GM23248 (cell line): ENCODE measurements around the gene TFR2. TPM values are rescaled to one million over a fixed set of nuclear protein-coding genes. Genes with fewer than 3 reads are reported as not detected.

Experiments used
- DNase-seq: peaks from one replicate; pipeline ENCODE4 v3.0.0-alpha.2; 2015
- H2AFZ ChIP-seq: fragments of 200-600 bp; sonication (generic); 2 replicates; pipeline ENCODE4 v1.6.1; 2016; ENCODE audit warnings: antibody characterized with exemption
- H3F3A ChIP-seq: fragments of 200-600 bp; sonication (generic); 2 replicates; pipeline ENCODE4 v1.6.1; 2016; ENCODE audit warnings: mild to moderate bottlenecking, antibody characterized with exemption, mixed run types; ENCODE audit not compliant: insufficient read depth
- H3K27ac ChIP-seq: fragments of 200-600 bp; sonication (generic); 2 replicates; pipeline ENCODE4 v1.5.1; 2016; ENCODE audit warnings: mild to moderate bottlenecking
- H3K27me3 ChIP-seq: fragments of 200-600 bp; sonication (generic); replicated peaks from 2 replicates; pipeline ENCODE4 v1.6.1; 2016; ENCODE audit warnings: mild to moderate bottlenecking; ENCODE audit not compliant: insufficient read depth
- H3K36me3 ChIP-seq: fragments of 200-600 bp; sonication (generic); 2 replicates; pipeline ENCODE4 v1.6.1; 2016; ENCODE audit warnings: low read depth, mild to moderate bottlenecking
- H3K4me1 ChIP-seq: fragments of 200-600 bp; sonication (generic); 2 replicates; pipeline ENCODE4 v1.6.1; 2016; ENCODE audit warnings: mild to moderate bottlenecking; ENCODE audit not compliant: insufficient read depth
- H3K4me2 ChIP-seq: fragments of 200-600 bp; sonication (generic); one replicate; pipeline ENCODE4 v1.6.1; 2016; ENCODE audit warnings: mild to moderate bottlenecking; ENCODE audit not compliant: unreplicated experiment
- H3K4me3 ChIP-seq: fragments of 200-600 bp; sonication (generic); 2 replicates; pipeline ENCODE4 v1.5.1; 2016; ENCODE audit warnings: mild to moderate bottlenecking
- H3K79me2 ChIP-seq: fragments of 200-600 bp; sonication (generic); 2 replicates; pipeline ENCODE4 v1.6.1; 2016; ENCODE audit warnings: mild to moderate bottlenecking; ENCODE audit not compliant: insufficient read depth
- H3K9ac ChIP-seq: fragments of 200-600 bp; sonication (generic); 2 replicates; pipeline ENCODE4 v1.6.1; 2016; ENCODE audit warnings: mild to moderate bottlenecking
- H3K9me2 ChIP-seq: fragments of 200-600 bp; sonication (generic); 2 replicates; pipeline ENCODE4 v1.6.1; 2016; ENCODE audit warnings: mixed run types, mild to moderate bottlenecking, moderate library complexity; ENCODE audit not compliant: insufficient read depth
- H3K9me3 ChIP-seq: fragments of 200-600 bp; sonication (generic); one replicate; pipeline ENCODE4 v1.6.1; 2017; ENCODE audit warnings: low read depth
- H4K20me1 ChIP-seq: fragments of 200-600 bp; sonication (generic); 2 replicates; pipeline ENCODE4 v1.6.0; 2016; ENCODE audit not compliant: insufficient read depth
- EZH2 ChIP-seq: fragments of 200-600 bp; sonication (generic); IDR thresholded peaks from 2 replicates; pipeline ENCODE4 v1.6.1; 2018; ENCODE audit warnings: antibody characterized with exemption, mild to moderate bottlenecking; ENCODE audit not compliant: insufficient read depth, poor library complexity, severe bottlenecking
- EZH2phosphoT487 ChIP-seq: fragments of 200-600 bp; sonication (generic); IDR thresholded peaks from 2 replicates; pipeline ENCODE4 v1.6.1; 2018; ENCODE audit warnings: antibody characterized with exemption, moderate library complexity, mild to moderate bottlenecking, low read depth; ENCODE audit not compliant: insufficient read depth
- WGBS, 2 experiments: methylation state at CpG; one replicate each; pipeline ENCODE4 v1.1.6; 2015 to 2017; ENCODE audit warnings: low lambda C conversion rate in 2 of 2, low coverage in 1 of 2; ENCODE audit errors: missing lambda C conversion rate in 2 of 2; 5-methylcytosine and 5-hydroxymethylcytosine counted together
- in situ Hi-C: fragments of 300-500 bp; cut with MboI; formaldehyde crosslinking; loops from 2 replicates; pipeline ENCODE4 v1.15.0; 2020
- polyA plus RNA-seq: library from polyadenylated mRNA; unstranded; fragments of >200 nt; fragmentation: Nextera tagmentation; extraction: Ambion mirVana; gene quantifications from 2 replicates; pipeline ENCODE4 v1.2.1, GENCODE V29; 2016
- small RNA-seq: library from RNA; depleted of rRNA; stranded (forward); fragments of <200 nt; gene quantifications from one replicate; pipeline ENCODE3, GENCODE V24; 2014; ENCODE audit warnings: low read depth, low replicate concordance
- total RNA-seq: library from RNA; depleted of rRNA; stranded (reverse); fragments of >200 nt; shearing (Covaris generic); gene quantifications from 2 replicates; pipeline ENCODE4 v1.2.3, GENCODE V29; 2014; rRNA removed

Gene TFR2
- total and polyA plus RNA-seq, 2 experiments from 2014 or later: 0.11 to 0.79 TPM

- no peaks in the 10 kb centered on the region for H3K4me1 ChIP-seq
- H3K27me3 ChIP-seq: no peaks in the 10 kb centered on the region; the same call in 1 of the 2 replicates
- no peaks in the 10 kb centered on the region for H4K20me1 ChIP-seq
- no peak overlapping the region for H3K4me2 ChIP-seq
- in situ Hi-C loops: no loop called here
- no peaks in the 10 kb centered on the region for H3K9me3 ChIP-seq
- H3K9ac ChIP-seq: no peak overlapping the region
- no peaks in the 10 kb centered on the region for H3K9me2 ChIP-seq
- no peak overlapping the region for H3K4me3 ChIP-seq
- DNase-seq: no peak
- no peak overlapping the region for H2AFZ ChIP-seq
- H3K79me2 ChIP-seq: no peaks in the 10 kb centered on the region
- TF ChIP-seq EZH2phosphoT487 (no peak), EZH2 (no peak)
- 79 to 80% methylated on average over 16 to 20 of the region's 20 CpGs for WGBS, 2 experiments
- no peak overlapping the region for H3K27ac ChIP-seq
- H3K36me3 ChIP-seq: no peaks in the 10 kb centered on the region; the same call in 1 of the 2 replicates
- H3F3A ChIP-seq: no peaks in the 10 kb centered on the region
Observed at GRCh38 chr7:100572281-100572948, 68.9 kb downstream of the TFR2 start.

- Histone ChIP-seq H3K9me2 (no peaks in the 10 kb centered on the region), H3K27me3 (no peaks in the 10 kb centered on the region; the same call in 1 of the 2 replicates), H3K4me1 (no peaks in the 10 kb centered on the region), H3F3A (no peaks in the 10 kb centered on the region), H3K9me3 (no peaks in the 10 kb centered on the region), H3K9ac (no peak overlapping the region), H3K79me2 (no peaks in the 10 kb centered on the region), H4K20me1 (no peaks in the 10 kb centered on the region), H3K4me3 (no peak overlapping the region), H3K36me3 (no peaks in the 10 kb centered on the region; the same call in 1 of the 2 replicates), H2AFZ (no peak overlapping the region), H3K27ac (no peak overlapping the region), H3K4me2 (no peak overlapping the region)
- TF ChIP-seq EZH2phosphoT487 (no peak), EZH2 (no peak)
- DNase-seq: no peak
- in situ Hi-C loops: no loop called here
- WGBS, 2 experiments: 100% methylated on average over 2 of the region's 2 CpGs
Observed at GRCh38 chr7:100571829-100572116, 69.6 kb downstream of the TFR2 start.

GRCh38 chr7:100570954-100571828 is 70.2 kb downstream of the TFR2 start:
- Histone ChIP-seq H3K27me3 (no peaks in the 10 kb centered on the region; the same call in 1 of the 2 replicates), H4K20me1 (no peaks in the 10 kb centered on the region), H3F3A (no peaks in the 10 kb centered on the region), H3K36me3 (no peaks in the 10 kb centered on the region; the same call in 1 of the 2 replicates), H3K9me2 (no peaks in the 10 kb centered on the region), H3K9me3 (no peaks in the 10 kb centered on the region), H3K9ac (no peak overlapping the region), H2AFZ (no peak overlapping the region), H3K79me2 (no peaks in the 10 kb centered on the region), H3K27ac (no peak overlapping the region), H3K4me3 (no peak overlapping the region), H3K4me1 (no peaks in the 10 kb centered on the region), H3K4me2 (no peak overlapping the region)
- DNase-seq: no peak
- 83% methylated on average over 25 to 26 of the region's 26 CpGs for WGBS, 2 experiments
- TF ChIP-seq EZH2phosphoT487 (no peak), EZH2 (no peak)
- in situ Hi-C loops: no loop called here

Small RNA genes lying within 50 kb of the gene (small RNA-seq; reads per million reads assigned to genes)
- not detected for gene SAP25

Other genes starting within 250 kb of the TFR2 start
- 0.89 and 1.9 TPM in 2 replicates for gene ZCWPW1, start 212.8 kb downstream of the TFR2 start, total RNA-seq
- 3.6 and 4.2 TPM in 2 replicates for gene ZCWPW1, start 212.8 kb downstream of the TFR2 start, polyA plus RNA-seq
- 24.2 and 27.2 TPM in 2 replicates for gene MEPCE, start 211.7 kb downstream of the TFR2 start, total RNA-seq
- 7.7 and 8.0 TPM in 2 replicates for gene MEPCE, start 211.7 kb downstream of the TFR2 start, polyA plus RNA-seq
- 11.9 and 15.8 TPM in 2 replicates for gene PPP1R35, start 205.1 kb downstream of the TFR2 start, total RNA-seq
- gene PPP1R35, start 205.1 kb downstream of the TFR2 start, polyA plus RNA-seq: 15.7 and 20.0 TPM in 2 replicates
- gene SPACDR, start 177.3 kb downstream of the TFR2 start, total RNA-seq: not detected in 2 replicates
- gene SPACDR, start 177.3 kb downstream of the TFR2 start, polyA plus RNA-seq: 0.50 TPM in 1 of 2 replicates, not detected in the other
- 18.6 and 30.7 TPM in 2 replicates for gene TSC22D4, start 162.3 kb downstream of the TFR2 start, total RNA-seq
- 19.1 and 20.7 TPM in 2 replicates for gene TSC22D4, start 162.3 kb downstream of the TFR2 start, polyA plus RNA-seq
- not detected in 2 replicates for gene NYAP1, start 157.6 kb downstream of the TFR2 start, total RNA-seq
- gene NYAP1, start 157.6 kb downstream of the TFR2 start, polyA plus RNA-seq: not detected in 2 replicates
- gene AGFG2, start 102.3 kb downstream of the TFR2 start, total RNA-seq: 4.8 and 4.9 TPM in 2 replicates
- 6.5 and 7.3 TPM in 2 replicates for gene AGFG2, start 102.3 kb downstream of the TFR2 start, polyA plus RNA-seq
- gene SAP25, start 67.7 kb downstream of the TFR2 start, total RNA-seq: not detected in 2 replicates
- 0.42 TPM in 1 of 2 replicates, not detected in the other for gene SAP25, start 67.7 kb downstream of the TFR2 start, polyA plus RNA-seq
- 13.6 and 29.2 TPM in 2 replicates for gene LRCH4, start 55.4 kb downstream of the TFR2 start, total RNA-seq
- 11.0 and 12.9 TPM in 2 replicates for gene LRCH4, start 55.4 kb downstream of the TFR2 start, polyA plus RNA-seq
- 0.43 and 0.89 TPM in 2 replicates for gene FBXO24, start 55.2 kb downstream of the TFR2 start, total RNA-seq
- 0.11 and 0.38 TPM in 2 replicates for gene FBXO24, start 55.2 kb downstream of the TFR2 start, polyA plus RNA-seq
- 211 and 267 TPM in 2 replicates for gene PCOLCE, start 39.2 kb downstream of the TFR2 start, total RNA-seq
- gene PCOLCE, start 39.2 kb downstream of the TFR2 start, polyA plus RNA-seq: 536 and 544 TPM in 2 replicates
- 14.0 and 17.5 TPM in 2 replicates for gene MOSPD3, start 29.0 kb downstream of the TFR2 start, total RNA-seq
- 26.5 and 27.1 TPM in 2 replicates for gene MOSPD3, start 29.0 kb downstream of the TFR2 start, polyA plus RNA-seq
- gene ACTL6B, start 14.9 kb upstream of the TFR2 start, total RNA-seq: not detected in 2 replicates
- gene ACTL6B, start 14.9 kb upstream of the TFR2 start, polyA plus RNA-seq: not detected in 2 replicates
- gene GNB2, start 32.2 kb upstream of the TFR2 start, total RNA-seq: 65.6 and 89.8 TPM in 2 replicates
- 130 and 132 TPM in 2 replicates for gene GNB2, start 32.2 kb upstream of the TFR2 start, polyA plus RNA-seq
- 15.6 and 19.5 TPM in 2 replicates for gene GIGYF1, start 52.7 kb upstream of the TFR2 start, total RNA-seq
- gene GIGYF1, start 52.7 kb upstream of the TFR2 start, polyA plus RNA-seq: 6.4 and 7.4 TPM in 2 replicates
- gene POP7, start 64.6 kb upstream of the TFR2 start, total RNA-seq: 31.3 and 35.2 TPM in 2 replicates
- gene POP7, start 64.6 kb upstream of the TFR2 start, polyA plus RNA-seq: 63.4 and 67.9 TPM in 2 replicates
- gene EPO, start 78.9 kb upstream of the TFR2 start, total RNA-seq: not detected in 2 replicates
- gene EPO, start 78.9 kb upstream of the TFR2 start, polyA plus RNA-seq: not detected in 2 replicates
- not detected in 2 replicates for gene ZAN, start 92.0 kb upstream of the TFR2 start, total RNA-seq
- gene ZAN, start 92.0 kb upstream of the TFR2 start, polyA plus RNA-seq: not detected in 2 replicates
- 26.9 and 32.9 TPM in 2 replicates for gene EPHB4, start 186.0 kb upstream of the TFR2 start, total RNA-seq
- gene EPHB4, start 186.0 kb upstream of the TFR2 start, polyA plus RNA-seq: 6.7 and 8.2 TPM in 2 replicates
- gene SLC12A9, start 211.2 kb upstream of the TFR2 start, total RNA-seq: 16.8 and 21.2 TPM in 2 replicates
- gene SLC12A9, start 211.2 kb upstream of the TFR2 start, polyA plus RNA-seq: 6.1 and 7.9 TPM in 2 replicates
- 113 and 121 TPM in 2 replicates for gene TRIP6, start 225.8 kb upstream of the TFR2 start, total RNA-seq
- gene TRIP6, start 225.8 kb upstream of the TFR2 start, polyA plus RNA-seq: 68.6 and 71.3 TPM in 2 replicates
- gene SRRT, start 233.6 kb upstream of the TFR2 start, total RNA-seq: 57.1 and 58.9 TPM in 2 replicates
- 74.8 and 74.9 TPM in 2 replicates for gene SRRT, start 233.6 kb upstream of the TFR2 start, polyA plus RNA-seq
- 6.7 and 9.9 TPM in 2 replicates for gene UFSP1, start 248.2 kb upstream of the TFR2 start, total RNA-seq
- gene UFSP1, start 248.2 kb upstream of the TFR2 start, polyA plus RNA-seq: 4.3 and 5.1 TPM in 2 replicates